Peyer's patch (tissue), 4 donors: ENCODE results near the gene URB2.

Experiments
- POLR2A ChIP-seq, 2 donors: fragments of 450-650 bp; IDR thresholded peaks; one replicate each; pipeline ENCODE4 v1.5.1; 2017; ENCODE audit warnings: antibody characterized with exemption in 2 of 2, mild to moderate bottlenecking in 2 of 2, moderate library complexity in 2 of 2
- TF ChIP-seq, protein P1 (sequence below), 6 experiments: fragments of 450-650 bp in 4 of 6; fragments of 200-600 bp in 2 of 6; sonication (generic) in 1 of 6; IDR thresholded peaks; one replicate each; pipeline ENCODE4 v1.5.1; 2017 to 2019; ENCODE audit warnings: antibody characterized with exemption in 6 of 6, mild to moderate bottlenecking in 3 of 6, moderate library complexity in 1 of 6

DNA sequence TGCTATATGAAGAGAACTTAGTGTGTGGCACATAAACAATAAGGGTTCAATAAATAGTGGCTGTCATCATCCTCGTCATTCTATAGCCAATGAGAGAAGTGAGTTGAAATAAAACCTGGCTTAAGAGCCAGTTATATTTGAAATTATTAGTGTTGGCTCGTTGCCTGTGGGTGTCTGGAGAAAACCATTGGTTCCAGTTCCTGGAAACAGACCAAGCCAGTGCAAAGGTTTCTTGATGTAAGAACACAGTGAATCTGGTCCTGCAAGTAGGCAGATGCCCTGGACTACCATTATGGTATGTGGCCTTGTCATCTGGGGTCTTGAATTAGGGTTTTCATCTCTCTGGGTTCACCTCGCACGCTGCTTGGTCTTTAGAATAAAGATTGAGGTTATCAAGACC lies 43.3 kb downstream of the URB2 start:
- TF ChIP-seq, protein P1, sequence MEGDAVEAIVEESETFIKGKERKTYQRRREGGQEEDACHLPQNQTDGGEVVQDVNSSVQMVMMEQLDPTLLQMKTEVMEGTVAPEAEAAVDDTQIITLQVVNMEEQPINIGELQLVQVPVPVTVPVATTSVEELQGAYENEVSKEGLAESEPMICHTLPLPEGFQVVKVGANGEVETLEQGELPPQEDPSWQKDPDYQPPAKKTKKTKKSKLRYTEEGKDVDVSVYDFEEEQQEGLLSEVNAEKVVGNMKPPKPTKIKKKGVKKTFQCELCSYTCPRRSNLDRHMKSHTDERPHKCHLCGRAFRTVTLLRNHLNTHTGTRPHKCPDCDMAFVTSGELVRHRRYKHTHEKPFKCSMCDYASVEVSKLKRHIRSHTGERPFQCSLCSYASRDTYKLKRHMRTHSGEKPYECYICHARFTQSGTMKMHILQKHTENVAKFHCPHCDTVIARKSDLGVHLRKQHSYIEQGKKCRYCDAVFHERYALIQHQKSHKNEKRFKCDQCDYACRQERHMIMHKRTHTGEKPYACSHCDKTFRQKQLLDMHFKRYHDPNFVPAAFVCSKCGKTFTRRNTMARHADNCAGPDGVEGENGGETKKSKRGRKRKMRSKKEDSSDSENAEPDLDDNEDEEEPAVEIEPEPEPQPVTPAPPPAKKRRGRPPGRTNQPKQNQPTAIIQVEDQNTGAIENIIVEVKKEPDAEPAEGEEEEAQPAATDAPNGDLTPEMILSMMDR (IDR thresholded peaks at IDR 0.05): no peak
- TF ChIP-seq POLR2A (IDR thresholded peaks at IDR 0.05): no peak
